ENCODE results near the gene NECTIN1. TPM values are rescaled to one million over a fixed set of nuclear protein-coding genes. Genes with fewer than 3 reads are reported as not detected.

NECTIN1 gene
- total and polyA plus RNA-seq, 2 of the 4 experiments (the other 2 are of a cell fraction): 2.3 to 4.2 TPM

DNA sequence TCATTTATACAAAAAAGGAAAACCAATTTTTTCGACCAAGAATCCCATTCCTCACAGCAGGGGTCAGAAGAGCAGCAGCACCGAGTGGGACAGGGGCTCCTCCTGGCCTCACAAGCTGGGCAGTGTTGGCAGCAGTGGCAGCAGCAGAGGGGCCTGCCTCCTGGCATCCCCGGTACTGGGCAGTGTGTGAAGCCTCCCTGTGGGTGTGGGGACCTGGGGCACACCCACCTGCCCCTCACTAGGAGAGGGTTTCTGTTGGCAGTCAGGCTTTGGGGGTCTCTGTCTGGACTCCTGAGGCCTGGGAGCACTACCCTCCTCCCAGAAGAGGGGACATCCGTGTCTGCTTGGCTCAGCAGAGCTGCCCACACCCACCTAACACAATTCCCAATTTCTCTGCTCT lies 67.8 kb downstream of the NECTIN1 start:
- H4K91ac ChIP-seq (ENCODE audit: insufficient read depth, low read depth, low read length): no peak overlapping the region
- intact Hi-C loops (cut with micrococcal nuclease) (no loop called here), dilution Hi-C loops (cut with HindIII; ENCODE audit: low sequenced_read_pairs, unreplicated experiment) (no loop called here), in situ Hi-C loops (cut with MboI; ENCODE audit: low sequenced_read_pairs) (no loop called here)
- no peak overlapping the region for H3K14ac ChIP-seq (replicated peaks; ENCODE audit: low read depth, low read length)
- no CpG with 5 or more reads among the region's 4 CpGs for WGBS, 2 experiments (ENCODE audit: extremely low coverage in 2 of 2, insufficient read length in 1 of 2)
- H3K4me2 ChIP-seq (ENCODE audit: low read depth, low read length): no peak overlapping the region
- H3K9me1 ChIP-seq (ENCODE audit: insufficient read depth, low read length): no peaks in the 10 kb centered on the region
- POLR2A ChIA-PET (ENCODE audit: unreplicated experiment): no interaction called here
- no peaks in the 10 kb centered on the region for H3K79me1 ChIP-seq (ENCODE audit: low read depth in 1 of 2, low read length in 2 of 2)
- no peaks in the 10 kb centered on the region; the same call in 1 of the 2 replicates for H3K4me1 ChIP-seq (ENCODE audit: control insufficient read depth, insufficient read depth, low read length)
- no peaks in the 10 kb centered on the region for H3K36me3 ChIP-seq (ENCODE audit: control insufficient read depth, insufficient read depth, low read length)
- no peak overlapping the region for H3K4me3 ChIP-seq (ENCODE audit: insufficient read depth, low read depth, low read length)
- H3K27ac ChIP-seq (ENCODE audit: insufficient read depth, low read length): no peak overlapping the region
- H2AK9ac ChIP-seq (replicated peaks; ENCODE audit: low read depth, low read length, poor library complexity): no peak overlapping the region
- no peak for ATAC-seq (ENCODE audit: low read depth)
- no peak overlapping the region for H2BK15ac ChIP-seq (ENCODE audit: low read depth, low read length)
- no peak overlapping the region for H3K9ac ChIP-seq (ENCODE audit: low read depth, low read length)
- H3K56ac ChIP-seq (ENCODE audit: extremely low read depth, insufficient read depth, low read length): no peak overlapping the region
- no peak overlapping the region for H3K23ac ChIP-seq (ENCODE audit: low read depth, low read length)
- DNase-seq: no peak
- 0 out of 2 replicates have a peak, but pooled peaks cover 5% of the 10 kb centered on the region for H4K20me1 ChIP-seq (ENCODE audit: insufficient read depth, low read length)
- no peak overlapping the region for H2BK5ac ChIP-seq (ENCODE audit: low read depth, low read length, poor library complexity, severe bottlenecking)
- TF ChIP-seq, protein P1, sequence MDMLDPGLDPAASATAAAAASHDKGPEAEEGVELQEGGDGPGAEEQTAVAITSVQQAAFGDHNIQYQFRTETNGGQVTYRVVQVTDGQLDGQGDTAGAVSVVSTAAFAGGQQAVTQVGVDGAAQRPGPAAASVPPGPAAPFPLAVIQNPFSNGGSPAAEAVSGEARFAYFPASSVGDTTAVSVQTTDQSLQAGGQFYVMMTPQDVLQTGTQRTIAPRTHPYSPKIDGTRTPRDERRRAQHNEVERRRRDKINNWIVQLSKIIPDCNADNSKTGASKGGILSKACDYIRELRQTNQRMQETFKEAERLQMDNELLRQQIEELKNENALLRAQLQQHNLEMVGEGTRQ (IDR thresholded peaks at IDR 0.05; ENCODE audit: low read depth, low read length): no peak
- CTCF ChIA-PET: no interaction called here
- H2BK120ac ChIP-seq (ENCODE audit: low read depth, low read length): no peak overlapping the region
- H4K5ac ChIP-seq (ENCODE audit: low read depth, low read length): no peak overlapping the region
- H3K18ac ChIP-seq (ENCODE audit: low read depth, low read length): no peak overlapping the region
- no peak overlapping the region for H2AFZ ChIP-seq (replicated peaks; ENCODE audit: low read length, poor library complexity)
- H3K9me3 ChIP-seq (ENCODE audit: control insufficient read depth, insufficient read depth, low read length): no peaks in the 10 kb centered on the region
- no TSS peak for BruUV-seq (replicated peaks)
- no peak overlapping the region for H3K4ac ChIP-seq (ENCODE audit: low read depth, low read length)
- H3K27me3 ChIP-seq (ENCODE audit: control insufficient read depth, insufficient read depth, low read length): peaks cover 8% of the 10 kb centered on the region
- H4K8ac ChIP-seq (ENCODE audit: low read depth in 2 of 2, low read length in 2 of 2): no peak overlapping the region
- H2AK5ac ChIP-seq (ENCODE audit: low read depth, low read length): no peak overlapping the region
- no peak overlapping the region for H2BK20ac ChIP-seq (ENCODE audit: low read depth, low read length)

Data from IMR-90 (cell line).